Muscle layer of colon (tissue), 2 donors: ENCODE data around the gene VPS39.

Source experiments
- H3K27ac ChIP-seq: one replicate; pipeline ENCODE4 v1.7.0; 2013; ENCODE audit warnings: low read depth, mild to moderate bottlenecking, low read length, moderate library complexity
- H3K27me3 ChIP-seq, 2 donors: one replicate each; pipeline ENCODE4 v1.7.0; 2013; ENCODE audit warnings: low read length in 2 of 2, mild to moderate bottlenecking in 2 of 2; ENCODE audit not compliant: insufficient read depth in 2 of 2, control insufficient read depth in 1 of 2
- H3K36me3 ChIP-seq: one replicate; pipeline ENCODE4 v1.7.0; 2013; ENCODE audit warnings: mild to moderate bottlenecking, low read length; ENCODE audit not compliant: insufficient read depth
- H3K4me1 ChIP-seq: one replicate; pipeline ENCODE4 v1.7.0; 2013; ENCODE audit warnings: mild to moderate bottlenecking, low read length; ENCODE audit not compliant: insufficient read depth
- H3K4me3 ChIP-seq, 2 donors: one replicate each; pipeline ENCODE4 v1.7.0; 2013; ENCODE audit warnings: low read length in 2 of 2, low read depth in 1 of 2, mild to moderate bottlenecking in 1 of 2, moderate library complexity in 1 of 2
- H3K9ac ChIP-seq: one replicate; pipeline ENCODE4 v1.7.0; 2013; ENCODE audit warnings: low read length
- H3K9me3 ChIP-seq: one replicate; pipeline ENCODE4 v1.7.0; 2013; ENCODE audit warnings: mild to moderate bottlenecking, low read length
- donor health status: abdominal sarcoma.
- donor health status: Adenocarcinoma of cecum.

Gene VPS39

GRCh38 chr15:42157381-42157780 lies 50.7 kb downstream of the VPS39 start:
- H3K9me3 ChIP-seq: no peaks in the 10 kb centered on the region
- no peak overlapping the region for H3K9ac ChIP-seq
- H3K27me3 ChIP-seq: no peaks in the 10 kb centered on the region
- H3K36me3 ChIP-seq: peaks cover 37% of the 10 kb centered on the region
- H3K27ac ChIP-seq: no peak overlapping the region
- H3K4me3 ChIP-seq: no peak overlapping the region
- no peaks in the 10 kb centered on the region for H3K4me1 ChIP-seq

- Histone ChIP-seq H3K36me3 (peaks cover 27% of the 10 kb centered on the region), H3K27me3 (no peaks in the 10 kb centered on the region), H3K4me1 (no peaks in the 10 kb centered on the region), H3K27ac (no peak within 1 kb of the TSS), H3K9ac (no peak within 1 kb of the TSS), H3K4me3 (no peak within 1 kb of the TSS), H3K9me3 (no peaks in the 10 kb centered on the region)
Measured at GRCh38 chr15:42156243-42156922, 51.7 kb downstream of the VPS39 start, which contains the start of gene PLA2G4F. Gene PLA2G4F (minus strand): TSS chr15:42156636. CDS start chr15:42156549, 87 bp downstream.

GRCh38 chr15:42155546-42156242 lies 52.4 kb downstream of the VPS39 start:
- Histone ChIP-seq H3K4me1 (no peaks in the 10 kb centered on the region), H3K4me3 (no peak overlapping the region), H3K9ac (no peak overlapping the region), H3K9me3 (no peaks in the 10 kb centered on the region), H3K27ac (no peak overlapping the region), H3K27me3 (no peaks in the 10 kb centered on the region), H3K36me3 (peaks cover 20% of the 10 kb centered on the region)

- no peaks in the 10 kb centered on the region for H3K4me1 ChIP-seq
- no peak overlapping the region for H3K27ac ChIP-seq
- H3K9ac ChIP-seq: no peak overlapping the region
- peaks cover 13% of the 10 kb centered on the region for H3K36me3 ChIP-seq
- H3K4me3 ChIP-seq: no peak overlapping the region
- H3K9me3 ChIP-seq: no peaks in the 10 kb centered on the region
- H3K27me3 ChIP-seq: no peaks in the 10 kb centered on the region
Measured at GRCh38 chr15:42154956-42155355, 53.1 kb downstream of the VPS39 start.

GRCh38 chr15:42154212-42154941 lies 53.7 kb downstream of the VPS39 start:
- no peaks in the 10 kb centered on the region for H3K27me3 ChIP-seq
- no peak overlapping the region for H3K27ac ChIP-seq
- H3K9me3 ChIP-seq: no peaks in the 10 kb centered on the region
- no peak overlapping the region for H3K9ac ChIP-seq
- H3K4me3 ChIP-seq: no peak overlapping the region
- H3K4me1 ChIP-seq: no peaks in the 10 kb centered on the region
- peaks cover 7% of the 10 kb centered on the region for H3K36me3 ChIP-seq

- H3K9me3 ChIP-seq: no peaks in the 10 kb centered on the region
- H3K9ac ChIP-seq: no peak overlapping the region
- H3K4me1 ChIP-seq: no peaks in the 10 kb centered on the region
- H3K27ac ChIP-seq: no peak overlapping the region
- H3K4me3 ChIP-seq: no peak overlapping the region
- H3K36me3 ChIP-seq: peaks cover 2% of the 10 kb centered on the region
- H3K27me3 ChIP-seq: no peaks in the 10 kb centered on the region
Measured at GRCh38 chr15:42153874-42154211, 54.3 kb downstream of the VPS39 start.

GRCh38 chr15:42152921-42153698 lies 55.0 kb downstream of the VPS39 start:
- Histone ChIP-seq H3K27ac (no peak overlapping the region), H3K27me3 (no peaks in the 10 kb centered on the region), H3K9me3 (no peaks in the 10 kb centered on the region), H3K4me3 (no peak overlapping the region), H3K9ac (no peak overlapping the region), H3K36me3 (no peaks in the 10 kb centered on the region), H3K4me1 (no peaks in the 10 kb centered on the region)

- H3K4me1 ChIP-seq: no peaks in the 10 kb centered on the region
- no peaks in the 10 kb centered on the region for H3K36me3 ChIP-seq
- no peak overlapping the region for H3K27ac ChIP-seq
- H3K9me3 ChIP-seq: no peaks in the 10 kb centered on the region
- H3K27me3 ChIP-seq: no peaks in the 10 kb centered on the region
- H3K4me3 ChIP-seq: no peak overlapping the region
- H3K9ac ChIP-seq: no peak overlapping the region
Measured at GRCh38 chr15:42152196-42152920, 55.7 kb downstream of the VPS39 start.

GRCh38 chr15:42151736-42152135 lies 56.4 kb downstream of the VPS39 start:
- Histone ChIP-seq H3K4me1 (no peaks in the 10 kb centered on the region), H3K36me3 (no peaks in the 10 kb centered on the region), H3K9me3 (no peaks in the 10 kb centered on the region), H3K27me3 (no peaks in the 10 kb centered on the region), H3K9ac (no peak overlapping the region), H3K4me3 (no peak overlapping the region), H3K27ac (no peak overlapping the region)

GRCh38 chr15:42151141-42151561 lies 57.0 kb downstream of the VPS39 start:
- Histone ChIP-seq H3K36me3 (no peaks in the 10 kb centered on the region), H3K9ac (no peak overlapping the region), H3K27me3 (no peaks in the 10 kb centered on the region), H3K9me3 (no peaks in the 10 kb centered on the region), H3K27ac (no peak overlapping the region), H3K4me3 (no peak overlapping the region), H3K4me1 (no peaks in the 10 kb centered on the region)
